Neural crest cell (in vitro differentiated cells): Measurements from ENCODE around the gene ENTREP3. TPM values are rescaled to one million over a fixed set of nuclear protein-coding genes. Genes with fewer than 3 reads are reported as not detected.

Source experiments
- DNase-seq: peaks from one replicate; pipeline ENCODE4 v3.0.0; 2021; ENCODE audit warnings: low read depth, mixed read lengths, low spot score
- H3K27ac Mint-ChIP-seq: one replicate; pipeline ENCODE4 v1.8.0; 2021; ENCODE audit warnings: mild to moderate bottlenecking, mixed read lengths; ENCODE audit not compliant: unreplicated experiment
- H3K27me3 Mint-ChIP-seq: 2 replicates; pipeline ENCODE4 v1.8.0; 2021; ENCODE audit warnings: low read depth, mild to moderate bottlenecking, mixed read lengths
- H3K36me3 Mint-ChIP-seq: 2 replicates; pipeline ENCODE4 v1.8.0; 2021; ENCODE audit warnings: low read depth, mild to moderate bottlenecking, mixed read lengths
- H3K4me1 Mint-ChIP-seq: 2 replicates; pipeline ENCODE4 v1.8.0; 2021; ENCODE audit warnings: mixed read lengths
- H3K4me3 Mint-ChIP-seq: one replicate; pipeline ENCODE4 v1.8.0; 2021; ENCODE audit warnings: mild to moderate bottlenecking, mixed read lengths
- H3K9me3 Mint-ChIP-seq: 2 replicates; pipeline ENCODE4 v1.8.0; 2021; ENCODE audit warnings: mixed read lengths
- CTCF ChIP-seq: fragments of 200-600 bp; sonication (generic); conservative IDR thresholded peaks from 2 replicates; pipeline ENCODE4 v1.5.0; 2021; ENCODE audit warnings: antibody characterized with exemption, mild to moderate bottlenecking
- total RNA-seq: library from RNA; stranded (reverse); gene quantifications from 2 replicates; pipeline ENCODE4 v1.2.1, GENCODE V29; 2021

ENTREP3 gene
- total RNA-seq, 1 donor from 2014 or later = 93.1 TPM

DNA sequence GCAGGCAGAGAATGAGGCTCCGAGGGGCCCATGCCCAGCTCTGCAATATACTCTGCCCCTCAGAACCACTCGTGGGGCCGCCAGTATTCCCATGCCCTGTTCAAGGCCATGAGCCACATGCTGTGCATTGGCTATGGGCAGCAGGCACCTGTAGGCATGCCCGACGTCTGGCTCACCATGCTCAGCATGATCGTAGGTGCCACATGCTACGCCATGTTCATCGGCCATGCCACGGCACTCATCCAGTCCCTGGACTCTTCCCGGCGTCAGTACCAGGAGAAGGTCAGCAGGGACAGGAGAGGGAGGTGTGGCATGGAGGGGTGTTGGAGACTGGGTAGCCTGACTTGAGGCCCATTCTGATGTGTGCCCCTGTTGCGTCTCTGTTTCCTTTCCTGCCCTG, 29.2 kb upstream of the ENTREP3 start:
- no peak for DNase-seq
- Mint-ChIP-seq H3K36me3 (peaks cover 4% of the 10 kb centered on the region), H3K27me3 (no peaks in the 10 kb centered on the region), H3K4me3 (no peak overlapping the region), H3K9me3 (no peaks in the 10 kb centered on the region), H3K27ac (no peak overlapping the region), H3K4me1 (peaks cover 3% of the 10 kb centered on the region)
- no peak for TF ChIP-seq CTCF

DNA sequence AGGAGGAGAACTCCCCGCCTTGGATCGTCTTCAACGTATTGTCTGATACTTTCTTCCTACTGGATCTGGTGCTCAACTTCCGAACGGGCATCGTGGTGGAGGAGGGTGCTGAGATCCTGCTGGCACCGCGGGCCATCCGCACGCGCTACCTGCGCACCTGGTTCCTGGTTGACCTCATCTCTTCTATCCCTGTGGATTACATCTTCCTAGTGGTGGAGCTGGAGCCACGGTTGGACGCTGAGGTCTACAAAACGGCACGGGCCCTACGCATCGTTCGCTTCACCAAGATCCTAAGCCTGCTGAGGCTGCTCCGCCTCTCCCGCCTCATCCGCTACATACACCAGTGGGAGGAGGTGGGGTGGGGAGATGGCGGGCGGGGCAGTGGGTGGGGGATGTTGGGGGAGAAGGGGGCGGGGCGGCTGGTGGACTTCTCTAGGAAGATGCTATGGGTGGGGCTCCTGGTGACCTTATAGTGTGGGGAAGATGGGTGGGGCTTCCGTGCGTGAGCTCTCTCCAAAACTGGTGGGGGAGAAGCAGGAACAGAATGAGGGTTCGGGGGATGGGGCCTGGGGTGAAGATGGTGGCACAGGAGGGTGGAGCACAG, 27.3 kb upstream of the ENTREP3 start:
- no peaks in the 10 kb centered on the region for H3K27me3 Mint-ChIP-seq

DNA sequence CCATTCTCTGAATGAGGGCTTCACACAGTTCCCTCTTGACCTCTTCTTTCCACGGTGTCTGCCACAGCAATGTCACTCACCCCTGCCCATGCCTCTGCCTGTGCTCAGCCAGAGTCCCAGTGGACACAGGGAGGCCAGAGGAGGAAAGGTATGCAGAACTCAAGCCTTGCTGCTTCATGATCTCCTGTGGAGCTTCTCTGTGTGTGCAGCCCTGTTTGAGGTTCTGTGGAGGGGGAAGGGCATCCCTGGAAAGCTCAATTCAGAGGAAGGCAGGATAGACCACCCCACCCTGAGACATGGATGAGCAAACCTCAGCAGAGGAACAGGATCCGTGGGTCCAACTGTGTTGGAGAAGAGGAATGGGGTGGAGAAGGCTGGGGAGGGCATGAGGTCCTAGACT, 24.0 kb upstream of the ENTREP3 start:
- DNase-seq = no peak
- TF ChIP-seq CTCF = no peak
- peaks cover 4% of the 10 kb centered on the region for H3K36me3 Mint-ChIP-seq
- H3K4me1 Mint-ChIP-seq = peaks cover 30% of the 10 kb centered on the region
- H3K27ac Mint-ChIP-seq = no peak overlapping the region
- H3K9me3 Mint-ChIP-seq = no peaks in the 10 kb centered on the region
- peak overlapping the region; percentile 90 for H3K4me3 Mint-ChIP-seq
- H3K27me3 Mint-ChIP-seq = no peaks in the 10 kb centered on the region

More for the DNA sequence above, 27.3 kb upstream of the ENTREP3 start:
- Mint-ChIP-seq H3K4me1 (peaks cover 16% of the 10 kb centered on the region), H3K27ac (no peak overlapping the region), H3K9me3 (no peaks in the 10 kb centered on the region), H3K4me3 (no peak overlapping the region), H3K36me3 (peaks cover 4% of the 10 kb centered on the region)
- DNase-seq = no peak
- no peak for TF ChIP-seq CTCF

GRCh38 chr1:155278689-155279160, 23.4 kb upstream of the ENTREP3 start:
- Mint-ChIP-seq H3K4me3 (peak overlapping the region; percentile 90), H3K27ac (no peak overlapping the region), H3K27me3 (no peaks in the 10 kb centered on the region), H3K36me3 (peaks cover 4% of the 10 kb centered on the region), H3K9me3 (no peaks in the 10 kb centered on the region), H3K4me1 (peaks cover 32% of the 10 kb centered on the region)
- DNase-seq = no peak
- TF ChIP-seq CTCF = peak; percentile 5

GRCh38 chr1:155277902-155278688, 22.8 kb upstream of the ENTREP3 start:
- TF ChIP-seq CTCF = peak; percentile 57
- peak; percentile 58 for DNase-seq
- H3K4me1 Mint-ChIP-seq = peaks cover 37% of the 10 kb centered on the region
- H3K36me3 Mint-ChIP-seq = peaks cover 4% of the 10 kb centered on the region
- H3K27ac Mint-ChIP-seq = no peak overlapping the region
- no peaks in the 10 kb centered on the region for H3K9me3 Mint-ChIP-seq
- H3K27me3 Mint-ChIP-seq = no peaks in the 10 kb centered on the region
- H3K4me3 Mint-ChIP-seq = peak overlapping the region; percentile 90
